Peyer's patch (tissue), 4 donors: Measurements from ENCODE around the gene SYNJ1.

Experiments used
- POLR2A ChIP-seq, 2 donors: fragments of 450-650 bp; IDR thresholded peaks; one replicate each; pipeline ENCODE4 v1.5.1; 2017; ENCODE audit warnings: antibody characterized with exemption in 2 of 2, mild to moderate bottlenecking in 2 of 2, moderate library complexity in 2 of 2
- TF ChIP-seq, protein P1 (sequence below), 6 experiments: fragments of 450-650 bp in 4 of 6; fragments of 200-600 bp in 2 of 6; sonication (generic) in 1 of 6; IDR thresholded peaks; one replicate each; pipeline ENCODE4 v1.5.1; 2017 to 2019; ENCODE audit warnings: antibody characterized with exemption in 6 of 6, mild to moderate bottlenecking in 3 of 6, moderate library complexity in 1 of 6

DNA sequence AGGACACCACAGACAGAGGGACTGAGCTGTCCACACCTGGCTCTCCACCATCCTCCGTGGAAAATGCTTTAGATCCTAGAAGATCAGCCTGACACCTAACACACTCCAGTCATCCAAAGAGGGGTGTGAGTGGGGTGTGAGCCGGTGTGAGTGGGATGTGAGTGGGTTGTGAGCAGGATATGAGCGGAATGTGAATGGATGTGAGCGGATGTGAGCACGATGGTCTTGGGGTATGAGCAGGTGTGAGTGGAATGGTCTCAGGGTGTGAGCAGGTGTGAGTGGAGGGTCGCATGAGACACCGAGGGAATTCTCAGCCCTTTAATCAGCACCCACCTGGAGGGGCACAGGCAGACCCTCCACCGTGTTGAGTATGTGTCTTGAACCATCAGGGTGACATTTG, 143.3 kb downstream of the SYNJ1 start:
- TF ChIP-seq, protein P1, sequence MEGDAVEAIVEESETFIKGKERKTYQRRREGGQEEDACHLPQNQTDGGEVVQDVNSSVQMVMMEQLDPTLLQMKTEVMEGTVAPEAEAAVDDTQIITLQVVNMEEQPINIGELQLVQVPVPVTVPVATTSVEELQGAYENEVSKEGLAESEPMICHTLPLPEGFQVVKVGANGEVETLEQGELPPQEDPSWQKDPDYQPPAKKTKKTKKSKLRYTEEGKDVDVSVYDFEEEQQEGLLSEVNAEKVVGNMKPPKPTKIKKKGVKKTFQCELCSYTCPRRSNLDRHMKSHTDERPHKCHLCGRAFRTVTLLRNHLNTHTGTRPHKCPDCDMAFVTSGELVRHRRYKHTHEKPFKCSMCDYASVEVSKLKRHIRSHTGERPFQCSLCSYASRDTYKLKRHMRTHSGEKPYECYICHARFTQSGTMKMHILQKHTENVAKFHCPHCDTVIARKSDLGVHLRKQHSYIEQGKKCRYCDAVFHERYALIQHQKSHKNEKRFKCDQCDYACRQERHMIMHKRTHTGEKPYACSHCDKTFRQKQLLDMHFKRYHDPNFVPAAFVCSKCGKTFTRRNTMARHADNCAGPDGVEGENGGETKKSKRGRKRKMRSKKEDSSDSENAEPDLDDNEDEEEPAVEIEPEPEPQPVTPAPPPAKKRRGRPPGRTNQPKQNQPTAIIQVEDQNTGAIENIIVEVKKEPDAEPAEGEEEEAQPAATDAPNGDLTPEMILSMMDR (IDR thresholded peaks at IDR 0.05), result no peak
- TF ChIP-seq POLR2A (IDR thresholded peaks at IDR 0.05), result no peak
